Activated CD4-positive, alpha-beta T cell treated with anti-CD3 and anti-CD28 coated beads, Interleukin-2, amount 50 U/mL, for 4 hours (primary cell): ENCODE data around the gene IQGAP1.
A peak's percentile ranks its signal among the peaks of the same experiment; 100 is the strongest.
"Not testable (repeated sequence)": the region's sequence is repeated elsewhere in the genome, so short reads cannot be mapped to it uniquely, and the experiment has no call there.

Experiments
- DNase-seq, 2 experiments: peaks; one replicate each; pipeline ENCODE4 v3.0.0-alpha.2; 2020

The IQGAP1 gene

GRCh38 chr15:90379263-90379662 lies 8.8 kb upstream of the IQGAP1 start:
- no peak for DNase-seq

GRCh38 chr15:90381515-90381914 lies 6.5 kb upstream of the IQGAP1 start:
- no peak for DNase-seq

GRCh38 chr15:90382320-90382719 lies 5.7 kb upstream of the IQGAP1 start:
- no peak for DNase-seq

- no peak for DNase-seq
These were observed 1.8 kb upstream of the IQGAP1 start for GRCh38 chr15:90386221-90386620.

- peak; percentile 16 to 27 for DNase-seq
These were observed 679 bp downstream of the IQGAP1 start for GRCh38 chr15:90388462-90389380.

- DNase-seq, result no peak
These were observed 1.5 kb downstream of the IQGAP1 start for GRCh38 chr15:90389513-90389912.

- DNase-seq, result no peak
These were observed 5.0 kb downstream of the IQGAP1 start for GRCh38 chr15:90393040-90393439.

- no peak for DNase-seq
These were observed 6.0 kb downstream of the IQGAP1 start for GRCh38 chr15:90394074-90394473.

- no peak for DNase-seq
These were observed 6.9 kb downstream of the IQGAP1 start for GRCh38 chr15:90394748-90395442.

GRCh38 chr15:90396321-90396720 lies 8.3 kb downstream of the IQGAP1 start:
- no peak for DNase-seq

- no peak for DNase-seq
These were observed 12.1 kb downstream of the IQGAP1 start for GRCh38 chr15:90400005-90400758.

- peak; percentile 35 to 38 for DNase-seq
These were observed 12.8 kb downstream of the IQGAP1 start for GRCh38 chr15:90400759-90401314.

GRCh38 chr15:90401495-90401894 lies 13.5 kb downstream of the IQGAP1 start:
- DNase-seq, result no peak

GRCh38 chr15:90402223-90402622 lies 14.2 kb downstream of the IQGAP1 start:
- DNase-seq, result no peak

GRCh38 chr15:90402767-90403166 lies 14.7 kb downstream of the IQGAP1 start:
- DNase-seq, result no peak

GRCh38 chr15:90405055-90405607 lies 17.1 kb downstream of the IQGAP1 start:
- no peak for DNase-seq

GRCh38 chr15:90407336-90407735 lies 19.3 kb downstream of the IQGAP1 start:
- no peak for DNase-seq

- DNase-seq, result no peak
These were observed 19.9 kb downstream of the IQGAP1 start for GRCh38 chr15:90407871-90408317.

- no peak for DNase-seq
These were observed 20.6 kb downstream of the IQGAP1 start for GRCh38 chr15:90408657-90409056.

GRCh38 chr15:90409587-90409986 lies 21.5 kb downstream of the IQGAP1 start:
- not testable (repeated sequence) for DNase-seq

- not testable (repeated sequence) for DNase-seq
These were observed 22.3 kb downstream of the IQGAP1 start for GRCh38 chr15:90410316-90410715.

- no peak for DNase-seq
These were observed 23.1 kb downstream of the IQGAP1 start for GRCh38 chr15:90411176-90411575.
